HG03135 (cell line): ENCODE results near the gene SMURF2.

Experiments
- ATAC-seq: cut with Tn5 transposase; IDR thresholded peaks from one replicate; pipeline ENCODE4 v1.9.1; 2021; ENCODE audit warnings: mild to moderate bottlenecking, moderate library complexity; ENCODE audit not compliant: unreplicated experiment

The SMURF2 gene

DNA sequence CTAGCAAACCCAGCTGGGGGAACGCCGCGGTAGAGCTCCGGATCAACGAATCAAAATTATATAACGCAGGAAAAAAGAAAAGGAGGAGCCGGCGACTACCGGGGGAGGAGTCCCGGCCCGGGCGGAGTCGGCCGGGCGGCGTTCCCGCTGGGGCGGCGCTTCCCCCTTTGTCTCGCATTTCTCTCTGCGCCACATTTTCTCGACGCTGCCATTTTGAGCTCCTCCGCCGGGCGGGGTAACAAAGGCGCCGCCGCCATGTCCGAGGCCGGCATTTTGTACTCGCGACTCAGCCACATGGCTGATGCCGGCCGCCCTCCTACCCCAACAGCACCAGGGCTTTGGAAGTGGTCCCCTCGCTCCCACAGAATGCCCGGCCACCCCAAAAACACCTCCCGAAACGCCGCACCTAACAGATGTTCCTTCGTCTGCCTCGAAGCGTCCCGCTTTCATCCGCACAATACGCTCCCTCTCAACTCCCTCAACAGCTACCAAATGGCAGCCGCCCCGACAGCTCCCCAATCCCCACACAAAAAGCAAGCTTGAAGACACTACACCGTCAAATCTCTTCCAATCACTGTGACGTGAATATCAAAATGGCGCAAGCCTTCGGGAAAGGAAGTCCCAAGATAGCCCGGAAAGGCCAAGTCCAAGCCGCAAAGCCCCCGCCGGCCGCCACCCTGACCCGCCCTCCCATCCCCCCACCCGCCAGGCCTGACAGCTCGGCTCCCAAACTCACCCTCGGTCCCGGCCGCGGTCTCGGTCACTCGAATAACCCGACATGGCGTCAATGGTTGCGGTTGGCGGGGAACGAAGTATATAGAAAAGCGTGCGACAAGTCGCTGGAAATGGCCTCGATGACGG lies 156.5 kb downstream of the SMURF2 start:
- peak; percentile 30 for ATAC-seq

DNA sequence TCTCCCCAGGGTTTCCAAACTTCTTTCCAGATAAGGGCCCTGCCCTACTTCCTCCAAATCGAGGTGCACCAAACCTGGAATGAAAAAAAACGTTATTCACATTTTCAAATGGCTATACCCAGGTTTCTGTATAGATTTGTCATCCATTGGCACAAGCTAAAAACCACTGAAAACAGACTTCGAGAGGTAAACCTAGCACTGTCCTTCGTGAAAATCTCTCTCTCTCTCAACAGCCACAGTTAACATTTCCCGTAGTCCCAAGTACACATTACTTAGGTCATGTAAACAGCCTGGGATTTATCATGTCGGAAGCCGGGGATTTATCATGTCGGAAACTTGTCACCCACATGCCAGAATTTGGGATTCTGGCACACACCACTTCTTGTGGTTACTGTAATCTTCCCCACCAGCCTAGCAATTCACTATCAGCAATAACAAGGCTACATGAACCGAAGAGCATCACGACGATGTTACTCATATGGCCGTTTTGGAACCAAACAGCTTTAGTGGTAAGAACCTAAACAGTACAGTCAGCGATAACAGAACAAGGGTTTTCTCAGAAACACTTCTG lies 157.3 kb downstream of the SMURF2 start:
- no peak for ATAC-seq

DNA sequence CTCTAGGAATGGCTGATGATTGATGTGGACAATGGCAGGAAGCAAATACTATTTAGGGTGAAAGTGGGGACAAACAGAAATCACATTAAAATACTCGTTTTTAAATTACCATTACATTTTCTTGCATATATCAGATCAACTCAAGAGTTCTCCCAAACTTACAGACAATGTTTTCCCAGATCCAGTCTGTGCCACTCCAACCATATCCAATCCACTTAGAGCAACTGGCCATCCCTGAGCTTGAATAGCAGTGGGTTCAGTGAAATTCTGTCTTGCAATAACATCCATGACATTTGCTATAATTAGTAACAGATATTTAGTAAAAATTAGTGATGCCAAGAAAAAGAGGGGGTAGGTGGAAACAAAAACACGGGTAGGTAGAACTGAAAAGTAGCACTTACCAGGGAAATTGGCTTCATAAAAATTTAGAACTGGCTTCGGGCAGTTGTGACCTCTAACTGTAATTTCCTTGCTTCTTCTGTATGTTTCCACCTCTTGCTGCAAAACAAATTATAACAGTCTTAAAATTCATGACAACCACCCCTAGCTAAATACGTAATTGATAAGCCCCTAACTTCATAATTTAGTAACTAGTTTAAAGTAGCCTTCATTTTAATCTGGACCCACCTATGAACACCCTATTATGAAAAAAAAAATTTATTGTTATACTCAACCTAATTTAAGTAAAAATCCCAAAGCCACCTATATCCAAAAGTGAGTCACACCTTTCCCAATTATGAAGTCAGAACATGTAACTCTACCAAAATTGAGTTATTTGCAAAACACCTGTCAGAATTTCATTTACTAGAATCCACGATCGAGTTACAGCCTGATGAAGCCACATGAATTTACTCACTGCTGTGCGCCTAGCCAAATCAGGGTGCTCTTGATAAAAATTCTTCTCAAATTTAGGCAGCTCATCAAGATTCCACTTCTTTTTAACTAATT lies 158.0 kb downstream of the SMURF2 start:
- ATAC-seq = no peak

DNA sequence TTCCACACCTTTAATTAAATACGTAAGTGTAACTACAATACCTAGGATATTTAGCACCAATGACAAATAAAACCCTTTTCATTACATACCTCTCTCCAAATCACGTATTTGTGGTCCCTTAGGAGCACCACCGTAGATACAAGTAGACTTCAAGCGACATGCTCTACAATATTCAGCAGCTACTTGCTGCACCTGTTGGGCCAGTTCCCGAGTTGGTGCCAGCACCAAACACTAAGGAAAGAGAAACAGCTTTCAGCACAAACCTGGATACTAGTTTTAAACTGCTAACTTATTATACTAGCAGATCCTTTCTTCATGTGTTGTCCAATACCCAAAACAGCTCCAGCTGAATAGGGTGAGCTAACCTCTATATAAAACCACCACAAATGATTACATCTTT lies 158.8 kb downstream of the SMURF2 start:
- ATAC-seq = no peak

GRCh38 chr17:64502809-64503208 lies 159.3 kb downstream of the SMURF2 start:
- ATAC-seq = no peak

DNA sequence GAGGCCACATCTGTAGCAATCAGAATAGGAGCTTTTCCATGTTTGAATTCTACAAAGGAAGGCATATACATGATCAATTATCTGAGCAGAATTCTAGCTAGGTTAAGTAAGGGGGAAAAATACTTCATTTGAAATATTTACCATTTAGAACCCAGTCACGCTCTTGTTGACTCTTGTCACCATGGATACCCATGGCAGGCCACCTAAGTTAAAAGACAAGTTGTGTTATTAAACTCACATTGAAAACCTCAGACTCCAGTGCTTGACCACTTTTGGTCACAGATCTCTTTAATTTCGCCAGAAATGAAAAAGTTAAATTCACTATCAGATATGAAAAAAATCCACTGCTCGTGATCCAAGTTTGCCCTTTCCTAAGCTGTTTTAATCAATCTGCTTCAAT lies 160.1 kb downstream of the SMURF2 start:
- no peak for ATAC-seq

DNA sequence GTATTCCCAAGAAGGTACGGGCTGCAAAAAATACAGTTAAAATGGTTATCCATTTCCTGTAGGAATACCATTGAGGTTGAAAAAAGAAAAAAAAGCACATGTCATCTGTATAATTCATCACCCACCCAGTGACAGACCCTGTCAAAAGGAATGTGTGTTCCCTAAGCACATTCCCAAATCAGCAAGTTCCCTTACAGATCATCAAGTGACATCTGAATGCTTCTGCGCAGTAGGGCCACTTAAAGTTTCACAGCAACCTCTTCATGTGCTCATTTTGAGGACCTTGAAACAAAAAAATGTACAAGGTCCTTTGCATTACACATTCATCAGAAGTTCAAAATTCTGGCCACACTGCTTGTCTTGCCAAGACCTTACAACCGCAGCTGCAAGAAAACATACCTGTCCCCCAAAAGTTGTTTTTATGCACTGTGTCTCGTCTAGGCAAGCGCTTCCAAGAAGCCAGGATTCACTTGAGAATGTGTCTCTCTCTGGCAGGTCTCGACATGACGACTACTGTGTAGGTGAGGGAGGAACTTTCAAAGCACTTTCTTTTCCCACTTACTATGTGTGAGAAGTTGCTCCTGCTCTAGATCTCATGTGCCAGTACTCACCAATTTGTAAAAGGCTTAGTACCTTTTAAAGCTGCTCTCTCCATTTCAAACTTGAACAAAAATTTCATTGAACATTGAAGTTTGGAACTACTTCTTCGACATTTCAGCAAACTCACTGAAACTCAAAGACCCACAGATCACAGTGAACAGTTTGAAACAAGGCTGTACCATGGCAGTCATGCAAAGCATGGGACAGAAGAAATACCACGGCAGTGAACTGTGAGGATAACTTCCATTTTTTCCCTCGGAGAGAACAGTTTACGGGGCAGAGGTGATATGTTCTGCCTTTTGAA lies 161.0 kb downstream of the SMURF2 start:
- no peak for ATAC-seq

GRCh38 chr17:64500487-64500859 lies 161.6 kb downstream of the SMURF2 start:
- no peak for ATAC-seq

- ATAC-seq = no peak
These were observed 162.2 kb downstream of the SMURF2 start for GRCh38 chr17:64499805-64500486.

DNA sequence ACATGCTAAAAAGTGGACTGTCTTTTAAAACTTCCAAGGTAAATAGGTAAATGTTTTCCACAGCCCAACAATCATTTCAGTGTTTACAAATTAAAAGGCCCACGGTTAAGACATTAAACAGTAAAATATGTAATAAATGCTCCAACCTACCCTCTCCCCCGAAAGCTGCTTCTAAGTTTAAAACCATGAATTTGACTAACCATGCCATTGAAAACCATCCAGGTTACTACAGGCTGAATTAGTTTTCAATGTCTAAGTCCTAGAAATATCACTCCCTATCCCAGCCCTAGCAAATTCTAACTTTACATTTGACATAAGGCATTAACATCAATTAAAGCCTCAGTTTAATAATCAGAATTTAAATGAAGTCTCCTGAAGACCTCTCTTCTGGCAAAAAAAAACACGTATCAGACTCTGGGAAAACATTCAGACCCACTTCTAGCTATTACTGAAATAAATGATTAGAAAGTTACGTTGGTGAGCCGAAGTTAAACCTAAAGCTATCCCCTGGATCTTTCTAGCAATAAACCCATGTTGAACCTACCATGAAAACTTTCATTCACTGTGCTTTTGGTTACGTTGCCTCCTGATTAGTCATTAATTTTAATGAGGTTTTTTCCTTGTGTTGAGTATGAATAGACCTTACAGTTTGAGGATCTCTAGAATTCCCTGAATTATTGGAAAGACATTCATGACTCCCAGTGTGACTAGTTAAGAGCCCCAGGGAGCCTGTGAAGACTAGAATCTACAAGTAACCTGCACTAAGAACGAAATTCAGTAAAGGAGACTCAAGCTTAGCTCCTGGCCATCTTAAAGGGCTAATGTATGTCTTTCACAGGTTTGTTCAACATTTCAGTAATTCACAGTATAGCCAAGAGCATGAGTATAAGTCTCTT lies 163.6 kb downstream of the SMURF2 start:
- no peak for ATAC-seq

GRCh38 chr17:64497565-64498035 lies 164.5 kb downstream of the SMURF2 start:
- ATAC-seq = no peak

DNA sequence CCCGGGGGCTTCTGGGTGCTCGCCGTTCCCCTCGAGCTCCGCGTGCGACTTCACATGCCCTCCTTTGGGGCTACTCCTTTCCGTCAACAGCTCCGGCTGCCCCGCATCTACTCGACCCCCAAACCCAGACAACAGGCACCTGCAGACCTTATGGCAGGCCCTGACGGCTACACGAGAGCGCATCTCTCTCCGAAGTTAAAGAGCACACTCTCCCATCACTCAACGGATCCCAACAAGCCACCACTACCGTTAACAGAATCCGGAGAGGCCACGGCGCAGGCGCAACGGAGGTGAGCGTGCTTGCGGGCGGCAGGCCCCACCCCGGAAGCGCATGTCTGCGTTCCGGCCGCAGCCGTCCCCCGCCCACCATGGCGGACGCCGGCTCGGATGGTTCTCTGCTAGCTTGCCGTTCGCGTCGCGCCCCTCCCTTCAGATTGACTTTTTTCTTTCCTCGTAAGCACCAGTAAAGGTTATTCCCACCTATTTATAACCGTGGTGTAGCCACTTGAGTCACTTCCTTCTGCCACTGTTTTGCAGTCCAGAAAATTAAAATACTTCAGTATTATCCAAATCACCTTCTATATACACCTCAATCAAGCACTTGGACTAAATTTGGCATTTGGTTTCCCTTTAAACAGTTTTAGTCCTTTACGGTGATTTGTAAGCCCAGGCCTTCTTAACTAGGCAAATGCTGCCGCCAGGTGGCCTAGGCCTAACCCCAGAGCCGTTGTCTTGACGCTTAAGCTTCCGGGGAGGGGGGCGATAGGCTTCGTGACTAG lies 165.1 kb downstream of the SMURF2 start, which contains the start of gene POLG2:
POLG2 (minus strand) TSS at position 269 of the 779 bp plus-strand sequence; CDS start at position 183, 86 bp downstream.
- ATAC-seq = peak; percentile 67

- ATAC-seq = no peak
These were observed 165.7 kb downstream of the SMURF2 start for GRCh38 chr17:64496348-64496785.
